K562 (cell line): ENCODE data around the gene ABLIM2. TPM values are rescaled to one million over a fixed set of nuclear protein-coding genes. Genes with fewer than 3 reads are reported as not detected.

Experiments used
- ATAC-seq: fragments of 200-7000 bp; cut with Tn5 transposase; 3 replicates; pipeline ENCODE4 v1.9.1; 2020; ENCODE audit warnings: moderate library complexity
- BruUV-seq: library from RNA; stranded (reverse); fragments of 400-500 nt; replicated peaks from 2 replicates; lab custom pipeline; 2021; lab: Mats Ljungman, UMichigan
- CTCF ChIA-PET: fragments of 300-600 bp; formaldehyde crosslinking; extraction: SDS; loops from one replicate; lab custom pipeline; 2021; ENCODE audit warnings: low intra/inter-chr PET ratio; lab: Yijun Ruan, JAX
- POLR2A ChIA-PET: fragments of 300-600, 350-650 bp; sonication (Branson Sonifier 250); formaldehyde crosslinking; extraction: SDS; loops from one replicate; lab custom pipeline; 2021; ENCODE audit warnings: antibody characterized with exemption, inconsistent platforms; lab: Yijun Ruan, JAX
- DNase-seq, 4 experiments: peaks; one replicate each; pipeline versions ENCODE4 v3.0.0 to v3.0.0-alpha.2; 2011 to 2018; ENCODE audit warnings: low spot score in 3 of 4, mixed read lengths in 3 of 4; ENCODE audit errors: extremely low read depth in 1 of 4
- FAIRE-seq: peaks from 2 replicates; lab custom pipeline; 2011; peaks lifted over from hg19 to GRCh38; lab: Jason Lieb, UNC
- H2AFZ ChIP-seq: 2 replicates; pipeline ENCODE4 v1.6.0; 2011; ENCODE audit warnings: low read depth, low read length, control low read depth, inconsistent platforms
- H3K27ac ChIP-seq: fragments of 200-600 bp; 3 replicates; pipeline ENCODE4 v1.8.0; 2011; ENCODE audit warnings: low read depth, mild to moderate bottlenecking, control low read depth, inconsistent platforms, low read length, moderate library complexity, mixed read lengths; ENCODE audit errors: extremely low read depth
- H3K27me3 ChIP-seq, 2 experiments: fragments of 300-600 bp in 1 of 2; 2 replicates in 1 of 2; 3 replicates in 1 of 2; pipeline versions ENCODE4 v1.6.0 to v1.8.0; 2011; ENCODE audit warnings: inconsistent platforms in 2 of 2, low read length in 2 of 2, mild to moderate bottlenecking in 1 of 2, mixed read lengths in 1 of 2, moderate library complexity in 1 of 2; ENCODE audit not compliant: control insufficient read depth in 2 of 2, insufficient read depth in 2 of 2
- H3K36me3 ChIP-seq: fragments of 300-600 bp; 3 replicates; pipeline ENCODE4 v1.8.0; 2011; ENCODE audit warnings: mild to moderate bottlenecking, low read length, inconsistent platforms; ENCODE audit not compliant: control insufficient read depth, insufficient read depth
- H3K4me1 ChIP-seq, 2 experiments: fragments of 200-600 bp in 1 of 2; replicated peaks in 1 of 2; 2 replicates in 1 of 2; 3 replicates in 1 of 2; pipeline versions ENCODE4 v1.5.1 to v1.8.0; 2011; ENCODE audit warnings: inconsistent platforms in 2 of 2, low read length in 2 of 2, mild to moderate bottlenecking in 1 of 2, mixed read lengths in 1 of 2, moderate library complexity in 1 of 2; ENCODE audit not compliant: control insufficient read depth in 2 of 2, insufficient read depth in 2 of 2
- H3K4me2 ChIP-seq: 2 replicates; pipeline ENCODE4 v1.6.1; 2011; ENCODE audit warnings: low read length, control low read depth, inconsistent platforms, mixed read lengths; ENCODE audit not compliant: insufficient read depth
- H3K4me3 ChIP-seq: fragments of 200-600 bp; sonication (generic), shearing (Covaris generic); 2 replicates; pipeline ENCODE4 v1.5.1; 2016; ENCODE audit warnings: control low read depth, inconsistent platforms
- H3K79me2 ChIP-seq: fragments of 200-600 bp; 3 replicates; pipeline ENCODE4 v1.8.0; 2011; ENCODE audit warnings: low read length, inconsistent platforms; ENCODE audit not compliant: control insufficient read depth, insufficient read depth
- H3K9ac ChIP-seq, 2 experiments: 2 replicates each; pipeline versions ENCODE4 v1.6.0 to v1.6.1; 2011; ENCODE audit warnings: low read depth in 2 of 2, low read length in 2 of 2, control low read depth in 1 of 2, inconsistent platforms in 1 of 2, mild to moderate bottlenecking in 1 of 2, mixed read lengths in 1 of 2; ENCODE audit not compliant: insufficient read depth in 1 of 2
- H3K9me1 ChIP-seq: one replicate; pipeline ENCODE4 v1.6.0; 2011; ENCODE audit warnings: inconsistent platforms, mild to moderate bottlenecking, low read length, moderate library complexity; ENCODE audit not compliant: control insufficient read depth, insufficient read depth
- H3K9me3 ChIP-seq: replicated peaks from 2 replicates; pipeline ENCODE4 v1.5.1; 2011; ENCODE audit warnings: low read depth, low read length, inconsistent platforms; ENCODE audit not compliant: control insufficient read depth, insufficient read depth
- H4K20me1 ChIP-seq: replicated peaks from 2 replicates; pipeline ENCODE4 v1.6.1; 2011; ENCODE audit warnings: low read length, inconsistent platforms, mixed read lengths; ENCODE audit not compliant: control insufficient read depth, insufficient read depth
- EGR1 ChIP-seq: fragments of 450-650 bp; conservative IDR thresholded peaks from 2 replicates; pipeline ENCODE4 v1.6.1; 2017; ENCODE audit warnings: mild to moderate bottlenecking
- ETS2 ChIP-seq: IDR thresholded peaks from 2 replicates; pipeline ENCODE4 v1.6.1; 2016; ENCODE audit warnings: borderline replicate concordance, missing genetic modification characterization, mild to moderate bottlenecking, moderate library complexity, missing compliant biosample characterization; ENCODE audit not compliant: poor library complexity, severe bottlenecking
- EZH2 ChIP-seq: IDR thresholded peaks from 2 replicates; pipeline ENCODE4 v1.6.1; 2012; ENCODE audit warnings: low read depth, mild to moderate bottlenecking, inconsistent platforms, low read length, borderline replicate concordance
- FOXK1 ChIP-seq: sonication (generic); formaldehyde crosslinking; IDR thresholded peaks from 2 replicates; pipeline ENCODE4 v1.8.0; 2022; ENCODE audit warnings: missing genetic modification reagents, mild to moderate bottlenecking, borderline replicate concordance
- HOXB6 ChIP-seq: fragments of 250-450 bp; sonication (Bioruptor Pico); IDR thresholded peaks from 2 replicates; pipeline ENCODE4 v1.5.1; 2022; ENCODE audit warnings: mild to moderate bottlenecking, borderline replicate concordance
- ILK ChIP-seq: fragments of 450-650 bp; IDR thresholded peaks from 2 replicates; pipeline ENCODE4 v1.6.1; 2016; ENCODE audit warnings: missing genetic modification characterization, low read depth, mild to moderate bottlenecking, missing compliant biosample characterization, moderate library complexity, borderline replicate concordance
- SAFB ChIP-seq: fragments of 200-400 bp; formaldehyde crosslinking; IDR thresholded peaks from 2 replicates; pipeline ENCODE4 v1.6.1; 2017; ENCODE audit warnings: low read depth, low read length, borderline replicate concordance
- TBL1XR1 ChIP-seq, 2 experiments: IDR thresholded peaks; 2 replicates each; pipeline ENCODE4 v1.6.1; 2012; ENCODE audit warnings: improper control_type of control experiment in 2 of 2, low read length in 2 of 2, mild to moderate bottlenecking in 1 of 2
- USF1 ChIP-seq: sonication (generic); formaldehyde crosslinking; IDR thresholded peaks from 2 replicates; pipeline ENCODE4 v1.9.0; 2022; ENCODE audit warnings: mild to moderate bottlenecking, missing genetic modification reagents
- YBX1 ChIP-seq: fragments of 450-650 bp; IDR thresholded peaks from 2 replicates; pipeline ENCODE4 v1.7.1; 2016; ENCODE audit warnings: mild to moderate bottlenecking
- ZBTB49 ChIP-seq: sonication (generic); formaldehyde crosslinking; IDR thresholded peaks from 2 replicates; pipeline ENCODE4 v1.8.0; 2022; ENCODE audit warnings: missing genetic modification reagents, mild to moderate bottlenecking, borderline replicate concordance
- ZNF140 ChIP-seq: fragments of 250-450 bp; sonication (Bioruptor Pico); IDR thresholded peaks from 2 replicates; pipeline ENCODE4 v1.8.0; 2021; ENCODE audit warnings: moderate library complexity, mild to moderate bottlenecking, inconsistent platforms
- WGBS: fragments of 100-300 bp; shearing (Covaris generic); methylation state at CpG from one replicate; pipeline ENCODE4 v1.1.6; 2016; ENCODE audit warnings: low coverage, mixed read lengths; ENCODE audit not compliant: insufficient coverage; ENCODE audit errors: missing lambda C conversion rate; 5-methylcytosine and 5-hydroxymethylcytosine counted together
- in situ Hi-C: fragments of 300-500 bp; cut with MboI; formaldehyde crosslinking; loops from 4 replicates; pipeline ENCODE4 v1.15.0; 2018; ENCODE audit warnings: inconsistent platforms, mixed read lengths
- intact Hi-C: fragments of 100-400 bp; cut with micrococcal nuclease; formaldehyde crosslinking; loops from 2 replicates; pipeline ENCODE4 v1.14.2; 2022
- polyA plus RNA-seq, 8 experiments: library from polyadenylated mRNA; depleted of rRNA in 4 of 8; stranded (reverse) in 5 of 8; unstranded in 3 of 8; fragments of >200 nt; fragmentation: Nextera tagmentation in 2 of 8; fragmentation: Illumina TruSeq in 1 of 8; extraction: Ambion mirVana in 2 of 8; extraction: Trizol in 1 of 8; gene quantifications; 2 replicates each; pipeline versions ENCODE4 v1.2.1 to v1.2.3, GENCODE V29; 2011 to 2014; ENCODE audit warnings: inconsistent platforms in 1 of 8, missing spikeins in 1 of 8
- total RNA-seq, 7 experiments: library from RNA; depleted of rRNA in 6 of 7; stranded (reverse); fragments of >200 nt in 6 of 7; fragmentation: Illumina TruSeq in 2 of 7; extraction: Trizol in 2 of 7; gene quantifications; 2 replicates each; pipeline versions ENCODE4 v1.2.1 to v1.2.3, GENCODE V29; 2011 to 2021; ENCODE audit warnings: low replicate concordance in 1 of 7
- TF ChIP-seq, protein P1 (sequence below): sonication (generic); formaldehyde crosslinking; IDR thresholded peaks from 2 replicates; pipeline ENCODE4 v1.8.0; 2022; ENCODE audit warnings: mild to moderate bottlenecking, missing genetic modification reagents
- TF ChIP-seq, protein P2 (sequence below), 2 experiments: IDR thresholded peaks; 2 replicates each; pipeline ENCODE4 v1.6.1; 2012; ENCODE audit warnings: improper control_type of control experiment in 2 of 2, low read depth in 2 of 2, low read length in 2 of 2, borderline replicate concordance in 1 of 2

Gene ABLIM2
- total and polyA plus RNA-seq, 9 of the 15 experiments (the other 6 are each of a cell fraction or from before 2014, with no cell fraction given) = not detected

DNA sequence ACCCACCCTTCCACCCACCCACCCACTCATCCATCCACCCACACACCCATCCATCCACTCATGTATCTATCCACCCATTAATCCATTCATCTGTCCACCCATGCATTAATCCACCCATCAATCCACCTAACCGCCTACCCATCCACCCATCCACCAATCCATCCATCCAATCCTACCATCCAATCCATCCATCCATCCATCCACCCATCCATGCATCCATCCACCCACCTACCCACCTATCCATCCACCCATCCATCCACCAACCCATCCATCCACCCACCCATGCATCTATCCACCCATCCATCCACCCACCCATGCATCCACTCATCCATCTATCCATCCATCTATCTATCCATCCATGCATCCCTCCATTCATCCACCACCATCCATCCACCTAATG, 184.2 kb downstream of the ABLIM2 start:
- H3K27ac ChIP-seq = no peak overlapping the region
- no peaks in the 10 kb centered on the region for H3K9me1 ChIP-seq
- no peaks in the 10 kb centered on the region; the same call in 1 of the 2 replicates for H4K20me1 ChIP-seq
- H2AFZ ChIP-seq = no peak overlapping the region
- H3K79me2 ChIP-seq = no peaks in the 10 kb centered on the region
- BruUV-seq = no TSS peak
- H3K4me3 ChIP-seq = no peak overlapping the region
- DNase-seq (no peak), ATAC-seq (no peak), FAIRE-seq (no peak)
- H3K36me3 ChIP-seq = no peaks in the 10 kb centered on the region
- 0% methylated on average over 1 of the region's 1 CpG for WGBS
- no peaks in the 10 kb centered on the region for H3K9me3 ChIP-seq
- in situ Hi-C loops = no loop called here
- no peak overlapping the region for H3K4me2 ChIP-seq
- intact Hi-C loops = no loop called here
- POLR2A ChIA-PET = no interaction called here
- CTCF ChIA-PET = no interaction called here
- H3K9ac ChIP-seq = no peak overlapping the region
- H3K27me3 ChIP-seq = peaks cover 0 to 13% of the 10 kb centered on the region in 2 experiments; a peak in 2 of 5 replicates
- H3K4me1 ChIP-seq = peaks cover 0 to 5% of the 10 kb centered on the region in 2 experiments; a peak in 1 of 5 replicates
- no peak for TF ChIP-seq USF1
- no peak for TF ChIP-seq ZNF140 (CRISPR knock-in tag)
- no peak for TF ChIP-seq ZBTB49 (CRISPR knock-in tag)
- TF ChIP-seq FOXK1 = no peak
- no peak for TF ChIP-seq SAFB
- TF ChIP-seq, protein P1, sequence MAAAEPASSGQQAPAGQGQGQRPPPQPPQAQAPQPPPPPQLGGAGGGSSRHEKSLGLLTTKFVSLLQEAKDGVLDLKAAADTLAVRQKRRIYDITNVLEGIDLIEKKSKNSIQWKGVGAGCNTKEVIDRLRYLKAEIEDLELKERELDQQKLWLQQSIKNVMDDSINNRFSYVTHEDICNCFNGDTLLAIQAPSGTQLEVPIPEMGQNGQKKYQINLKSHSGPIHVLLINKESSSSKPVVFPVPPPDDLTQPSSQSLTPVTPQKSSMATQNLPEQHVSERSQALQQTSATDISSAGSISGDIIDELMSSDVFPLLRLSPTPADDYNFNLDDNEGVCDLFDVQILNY (CRISPR knock-in tag) = no peak
- TF ChIP-seq HOXB6 (CRISPR knock-in tag) = no peak
- TF ChIP-seq, protein P2, sequence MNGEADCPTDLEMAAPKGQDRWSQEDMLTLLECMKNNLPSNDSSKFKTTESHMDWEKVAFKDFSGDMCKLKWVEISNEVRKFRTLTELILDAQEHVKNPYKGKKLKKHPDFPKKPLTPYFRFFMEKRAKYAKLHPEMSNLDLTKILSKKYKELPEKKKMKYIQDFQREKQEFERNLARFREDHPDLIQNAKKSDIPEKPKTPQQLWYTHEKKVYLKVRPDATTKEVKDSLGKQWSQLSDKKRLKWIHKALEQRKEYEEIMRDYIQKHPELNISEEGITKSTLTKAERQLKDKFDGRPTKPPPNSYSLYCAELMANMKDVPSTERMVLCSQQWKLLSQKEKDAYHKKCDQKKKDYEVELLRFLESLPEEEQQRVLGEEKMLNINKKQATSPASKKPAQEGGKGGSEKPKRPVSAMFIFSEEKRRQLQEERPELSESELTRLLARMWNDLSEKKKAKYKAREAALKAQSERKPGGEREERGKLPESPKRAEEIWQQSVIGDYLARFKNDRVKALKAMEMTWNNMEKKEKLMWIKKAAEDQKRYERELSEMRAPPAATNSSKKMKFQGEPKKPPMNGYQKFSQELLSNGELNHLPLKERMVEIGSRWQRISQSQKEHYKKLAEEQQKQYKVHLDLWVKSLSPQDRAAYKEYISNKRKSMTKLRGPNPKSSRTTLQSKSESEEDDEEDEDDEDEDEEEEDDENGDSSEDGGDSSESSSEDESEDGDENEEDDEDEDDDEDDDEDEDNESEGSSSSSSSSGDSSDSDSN (IDR thresholded peaks at IDR 0.05; ENCODE audit: borderline replicate concordance in 1 of 2, low read depth in 2 of 2, low read length in 2 of 2) = no peak
- TF ChIP-seq YBX1 = no peak
- no peak for TF ChIP-seq TBL1XR1 (IDR thresholded peaks at IDR 0.05; ENCODE audit: low read length in 2 of 2)
- TF ChIP-seq EZH2 = no peak
- TF ChIP-seq ETS2 = no peak
- TF ChIP-seq ILK (tag) = no peak
- TF ChIP-seq EGR1 = no peak
